SU-DHL-6 (cell line): ENCODE results near the gene NFIB.

Experiments used
- CTCF ChIP-seq: fragments of 200-600 bp; sonication (generic); IDR thresholded peaks from one replicate; pipeline ENCODE4 v1.5.1; 2017; ENCODE audit warnings: antibody characterized with exemption, mild to moderate bottlenecking, low read length, moderate library complexity; ENCODE audit not compliant: insufficient read depth, poor library complexity, severe bottlenecking
- EZH2phosphoT487 ChIP-seq: fragments of 200-600 bp; sonication (generic), shearing (Covaris generic); conservative IDR thresholded peaks from 2 replicates; pipeline ENCODE4 v1.6.1; 2018; ENCODE audit warnings: mild to moderate bottlenecking, antibody characterized with exemption, low read length, moderate library complexity, mixed read lengths

- TF ChIP-seq CTCF (no peak), EZH2phosphoT487 (no peak)
These were observed 32.4 kb upstream of the NFIB start for GRCh38 chr9:14346231-14346791.
